ENCODE results near the gene ECE1. TPM values are rescaled to one million over a fixed set of nuclear protein-coding genes. Genes with fewer than 3 reads are reported as not detected.

Gene ECE1
- total RNA-seq, 4 donors from 2014 or later = 55.9 to 149 (median 112) TPM

- intact Hi-C loops (cut with DNase I; ENCODE audit: low total_unique reads) (no loop called here), in situ Hi-C loops (cut with MboI; ENCODE audit: low pct_ligation_motif_present in 1 of 4, low pct_unique_long_range_greater_than_20kb in 1 of 4, low sequenced_read_pairs in 3 of 4) (no loop called here)
- H3K4me1 ChIP-seq = peaks cover 35 to 77% (median 35%) of the 10 kb centered on the region in 4 donors
- no peak overlapping the region for H3K4me3 ChIP-seq
- DNase-seq = no peak
- peak overlapping the region in 3 of 4 donors; percentile 43 to 54 (median 50) for H3K27ac ChIP-seq
- WGBS, 2 donors (ENCODE audit: low coverage in 1 of 2) = 81 to 100% methylated on average over 1 to 4 of the region's 4 CpGs
- no peaks in the 10 kb centered on the region for H3K27me3 ChIP-seq
- TF ChIP-seq, protein P1, sequence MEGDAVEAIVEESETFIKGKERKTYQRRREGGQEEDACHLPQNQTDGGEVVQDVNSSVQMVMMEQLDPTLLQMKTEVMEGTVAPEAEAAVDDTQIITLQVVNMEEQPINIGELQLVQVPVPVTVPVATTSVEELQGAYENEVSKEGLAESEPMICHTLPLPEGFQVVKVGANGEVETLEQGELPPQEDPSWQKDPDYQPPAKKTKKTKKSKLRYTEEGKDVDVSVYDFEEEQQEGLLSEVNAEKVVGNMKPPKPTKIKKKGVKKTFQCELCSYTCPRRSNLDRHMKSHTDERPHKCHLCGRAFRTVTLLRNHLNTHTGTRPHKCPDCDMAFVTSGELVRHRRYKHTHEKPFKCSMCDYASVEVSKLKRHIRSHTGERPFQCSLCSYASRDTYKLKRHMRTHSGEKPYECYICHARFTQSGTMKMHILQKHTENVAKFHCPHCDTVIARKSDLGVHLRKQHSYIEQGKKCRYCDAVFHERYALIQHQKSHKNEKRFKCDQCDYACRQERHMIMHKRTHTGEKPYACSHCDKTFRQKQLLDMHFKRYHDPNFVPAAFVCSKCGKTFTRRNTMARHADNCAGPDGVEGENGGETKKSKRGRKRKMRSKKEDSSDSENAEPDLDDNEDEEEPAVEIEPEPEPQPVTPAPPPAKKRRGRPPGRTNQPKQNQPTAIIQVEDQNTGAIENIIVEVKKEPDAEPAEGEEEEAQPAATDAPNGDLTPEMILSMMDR (IDR thresholded peaks at IDR 0.05) = no peak
- TF ChIP-seq POLR2A (IDR thresholded peaks at IDR 0.05) = no peak
- TF ChIP-seq EP300 (IDR thresholded peaks at IDR 0.05; ENCODE audit: low read depth) = no peak
- TF ChIP-seq POLR2AphosphoS5 (IDR thresholded peaks at IDR 0.05) = no peak
- H3K36me3 ChIP-seq = no peaks in the 10 kb centered on the region
- no peaks in the 10 kb centered on the region for H3K9me3 ChIP-seq
Measured at GRCh38 chr1:21299780-21300395, 9.6 kb upstream of the ECE1 start.

- H3K27ac ChIP-seq = peak overlapping the region; percentile 43 to 54 (median 46)
Measured at GRCh38 chr1:21298981-21299391, 8.7 kb upstream of the ECE1 start.

GRCh38 chr1:21297975-21298374 is 7.7 kb upstream of the ECE1 start:
- DNase-seq = peak; percentile 52
- intact Hi-C loops (cut with DNase I; ENCODE audit: low total_unique reads) = no loop called here

More at GRCh38 chr1:21298981-21299391, 8.7 kb upstream of the ECE1 start:
- Histone ChIP-seq H3K27me3 (no peaks in the 10 kb centered on the region), H3K9me3 (no peaks in the 10 kb centered on the region), H3K36me3 (no peaks in the 10 kb centered on the region), H3K4me3 (no peak overlapping the region), H3K4me1 (peaks cover 35 to 79% (median 41%) of the 10 kb centered on the region in 4 donors)
- in situ Hi-C loops (cut with MboI; ENCODE audit: low pct_ligation_motif_present in 1 of 4, low pct_unique_long_range_greater_than_20kb in 1 of 4, low sequenced_read_pairs in 3 of 4) (no loop called here), intact Hi-C loops (cut with DNase I; ENCODE audit: low total_unique reads) (no loop called here)
- TF ChIP-seq EP300 (IDR thresholded peaks at IDR 0.05; ENCODE audit: low read depth) (no peak), POLR2AphosphoS5 (IDR thresholded peaks at IDR 0.05) (peak in 1 of 3 donors; percentile 31), POLR2A (IDR thresholded peaks at IDR 0.05) (no peak)
- TF ChIP-seq, protein P1 (IDR thresholded peaks at IDR 0.05) = no peak
- WGBS, 2 donors (ENCODE audit: low coverage in 1 of 2) = 58 to 63% methylated on average over 3 of the region's 3 CpGs
- DNase-seq = peak; percentile 71

DNA sequence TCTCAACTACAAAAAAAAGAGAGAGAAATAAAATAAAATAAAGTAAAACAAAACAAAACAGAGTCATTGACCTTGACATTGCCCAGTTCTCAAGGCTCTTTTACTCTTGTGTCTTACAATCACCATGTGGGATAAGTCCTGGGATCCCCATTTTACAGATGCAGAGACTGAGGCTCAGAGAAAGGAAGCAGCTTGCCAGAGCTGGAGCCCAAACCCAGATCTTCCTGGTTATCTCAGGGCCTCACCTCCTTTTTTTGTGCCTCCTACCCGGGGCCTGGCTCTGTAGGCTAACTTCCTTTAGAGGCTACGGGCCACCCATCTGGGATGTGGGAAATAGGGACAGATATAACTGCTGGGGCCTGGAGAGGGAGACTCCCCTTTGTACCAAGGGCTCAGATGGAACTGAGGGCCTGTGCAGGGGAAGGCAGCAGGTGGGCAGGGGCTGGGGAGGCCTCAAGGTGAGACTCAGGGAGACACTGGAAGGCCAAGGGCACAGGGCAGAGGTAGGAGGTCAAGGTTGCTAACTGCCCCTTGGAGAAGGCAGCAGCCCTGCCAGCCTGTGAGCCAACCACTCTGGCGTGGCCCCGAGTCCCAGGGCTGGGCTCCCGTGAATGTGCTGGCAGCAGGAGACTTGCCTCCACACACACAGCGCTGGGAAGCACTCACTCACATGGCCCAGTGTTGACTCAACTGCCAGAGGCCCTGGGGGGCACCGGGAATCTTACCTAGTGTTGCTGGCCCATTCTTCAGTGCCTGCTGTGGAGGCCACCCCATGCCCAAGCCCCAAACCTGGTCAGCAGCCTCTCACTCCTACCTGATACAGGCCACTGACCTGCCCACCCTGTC is 6.5 kb upstream of the ECE1 start:
- Histone ChIP-seq H3K27me3 (no peaks in the 10 kb centered on the region), H3K27ac (peak overlapping the region in 1 of 4 donors; percentile 18), H3K9me3 (no peaks in the 10 kb centered on the region), H3K4me3 (no peak overlapping the region), H3K36me3 (no peaks in the 10 kb centered on the region), H3K4me1 (peaks cover 20 to 78% (median 28%) of the 10 kb centered on the region in 4 donors)
- intact Hi-C loops (cut with DNase I; ENCODE audit: low total_unique reads) (no loop called here), in situ Hi-C loops (cut with MboI; ENCODE audit: low pct_ligation_motif_present in 1 of 4, low pct_unique_long_range_greater_than_20kb in 1 of 4, low sequenced_read_pairs in 3 of 4) (no loop called here)
- WGBS, 2 donors (ENCODE audit: low coverage in 1 of 2) = 82% methylated on average over 7 of the region's 7 CpGs; no CpG with 5 or more reads in 1 of the 2 donors
- TF ChIP-seq POLR2A (IDR thresholded peaks at IDR 0.05) (no peak), POLR2AphosphoS5 (IDR thresholded peaks at IDR 0.05) (no peak), EP300 (IDR thresholded peaks at IDR 0.05; ENCODE audit: low read depth) (no peak)
- TF ChIP-seq, protein P1 (IDR thresholded peaks at IDR 0.05) = no peak
- DNase-seq = no peak

More at GRCh38 chr1:21297975-21298374, 7.7 kb upstream of the ECE1 start:
- 87% methylated on average over 13 of the region's 13 CpGs; no CpG with 5 or more reads in 1 of the 2 donors for WGBS, 2 donors (ENCODE audit: low coverage in 1 of 2)
- no peaks in the 10 kb centered on the region for H3K27me3 ChIP-seq
- no peak for TF ChIP-seq POLR2A (IDR thresholded peaks at IDR 0.05)
- peak in 2 of 3 donors; percentile 9 to 23 for TF ChIP-seq POLR2AphosphoS5 (IDR thresholded peaks at IDR 0.05)
- peaks cover 26 to 80% (median 36%) of the 10 kb centered on the region in 4 donors for H3K4me1 ChIP-seq
- H3K27ac ChIP-seq = peak overlapping the region; percentile 15 to 54 (median 42)
- no peak overlapping the region for H3K4me3 ChIP-seq
- H3K9me3 ChIP-seq = no peaks in the 10 kb centered on the region
- H3K36me3 ChIP-seq = no peaks in the 10 kb centered on the region
- in situ Hi-C loops (cut with MboI; ENCODE audit: low pct_ligation_motif_present in 1 of 4, low pct_unique_long_range_greater_than_20kb in 1 of 4, low sequenced_read_pairs in 3 of 4) = no loop called here

Data from transverse colon (tissue), 4 donors.